Ovary (tissue), 3 donors: ENCODE measurements around the gene ANAPC16.

Experiments
- CTCF ChIP-seq, 3 donors: fragments of 450-650 bp in 2 of 3; fragments of 200-600 bp in 1 of 3; IDR thresholded peaks; one replicate each; pipeline versions ENCODE4 v1.5.1 to v1.8.0; 2016 to 2022; ENCODE audit warnings: antibody characterized with exemption in 3 of 3, mild to moderate bottlenecking in 1 of 3
- EP300 ChIP-seq: sonication (generic); formaldehyde crosslinking; IDR thresholded peaks from one replicate; pipeline ENCODE4 v1.6.1; 2017; ENCODE audit warnings: antibody characterized with exemption
- POLR2A ChIP-seq: fragments of 450-650 bp; IDR thresholded peaks from one replicate; pipeline ENCODE4 v1.6.1; 2017; ENCODE audit warnings: antibody characterized with exemption, mild to moderate bottlenecking, moderate library complexity
- donor health status: DM: no; HTN: no; CAD: no.

DNA sequence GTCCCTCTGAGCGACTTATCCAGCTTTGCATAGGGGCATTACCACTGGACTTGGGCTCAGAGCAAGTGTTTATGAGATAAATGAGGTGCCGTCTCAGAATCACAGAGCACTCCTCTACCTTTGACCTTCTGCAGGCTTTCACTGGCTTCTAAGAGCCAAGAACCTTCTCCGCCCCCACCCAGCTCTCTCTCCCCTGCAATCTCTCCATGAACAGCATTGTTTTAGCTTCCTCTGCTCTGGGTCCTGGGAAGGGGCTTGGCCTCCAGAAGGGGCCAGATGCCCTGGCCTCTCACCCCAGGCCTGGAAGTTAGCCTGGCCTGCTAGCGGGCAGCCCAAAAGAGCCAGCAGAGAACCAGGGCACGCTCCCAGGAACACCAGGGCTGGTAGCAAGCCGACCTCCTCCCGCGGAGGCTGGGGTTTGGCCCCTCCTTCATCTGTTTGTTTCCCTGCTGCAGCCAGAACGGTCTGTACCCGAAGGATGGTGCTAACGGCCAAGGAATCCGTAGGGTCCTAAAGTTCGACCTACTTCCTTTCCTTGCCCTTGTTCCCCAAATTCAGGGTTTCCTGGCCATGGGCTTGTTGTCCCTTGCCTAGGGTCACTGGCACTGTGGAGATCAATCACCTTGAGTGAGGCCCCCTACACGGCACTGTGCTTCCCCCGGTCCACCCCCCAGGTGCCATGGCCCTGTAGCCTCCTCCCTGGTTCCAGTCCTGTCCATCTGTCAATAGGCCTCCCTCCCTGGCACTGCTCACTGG, 39.2 kb downstream of the ANAPC16 start:
- peak; percentile 42 for TF ChIP-seq POLR2A
- no peak for TF ChIP-seq CTCF (IDR thresholded peaks at IDR 0.05)
- peak; percentile 84 for TF ChIP-seq EP300
